GM11168 (cell line): Measurements from ENCODE around the gene PLVAP.

Source experiments
- in situ Hi-C: fragments of 300-500 bp; cut with MboI; formaldehyde crosslinking; loops from one replicate; pipeline ENCODE4 v1.12.0; 2022; ENCODE audit warnings: low sequenced_read_pairs; ENCODE audit not compliant: unreplicated experiment

Gene PLVAP

DNA sequence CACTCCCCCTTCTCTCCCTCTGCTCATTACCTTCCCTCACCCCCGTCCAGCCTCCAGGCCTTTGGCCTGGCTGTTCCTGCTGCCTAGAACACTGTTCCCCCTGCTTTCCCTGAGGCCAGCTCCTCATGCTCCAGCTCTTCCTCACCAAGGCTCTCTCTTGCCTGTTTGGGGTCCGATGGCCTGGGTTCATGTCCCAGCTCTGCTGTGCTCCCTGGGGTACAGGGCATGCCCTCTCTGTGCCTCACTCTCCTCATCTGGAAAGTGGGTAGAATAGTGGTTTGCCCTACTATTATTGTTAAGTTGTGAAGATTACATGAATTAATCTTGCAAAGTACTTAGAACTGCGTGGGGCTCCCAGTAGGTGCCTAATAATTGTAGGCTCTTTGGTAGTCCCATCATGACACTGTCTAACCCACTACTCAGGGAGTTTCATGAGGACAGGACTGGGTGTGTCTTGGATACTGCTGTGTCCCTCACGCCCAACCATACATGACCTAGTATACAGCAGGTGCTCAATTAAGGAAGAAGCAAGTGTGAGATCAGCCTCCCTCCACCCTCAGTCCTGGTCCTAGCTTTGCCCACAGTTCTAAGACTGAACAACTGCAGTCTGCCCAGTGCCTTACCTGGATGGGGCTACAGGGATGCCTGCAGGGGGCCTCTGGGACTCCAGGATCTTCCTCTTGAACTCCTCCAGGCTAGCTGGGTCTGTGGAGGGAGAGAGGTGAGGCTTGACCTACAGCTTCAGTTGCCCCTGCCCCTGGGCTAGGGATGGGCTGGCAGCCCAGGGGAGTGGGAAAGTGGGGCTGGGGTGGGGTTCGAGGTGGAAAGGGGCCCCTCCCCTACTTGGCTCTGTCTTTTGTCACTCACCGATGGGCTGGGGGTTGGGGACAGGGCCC is 17.0 kb downstream of the PLVAP start:
- in situ Hi-C loops, result no loop called here

DNA sequence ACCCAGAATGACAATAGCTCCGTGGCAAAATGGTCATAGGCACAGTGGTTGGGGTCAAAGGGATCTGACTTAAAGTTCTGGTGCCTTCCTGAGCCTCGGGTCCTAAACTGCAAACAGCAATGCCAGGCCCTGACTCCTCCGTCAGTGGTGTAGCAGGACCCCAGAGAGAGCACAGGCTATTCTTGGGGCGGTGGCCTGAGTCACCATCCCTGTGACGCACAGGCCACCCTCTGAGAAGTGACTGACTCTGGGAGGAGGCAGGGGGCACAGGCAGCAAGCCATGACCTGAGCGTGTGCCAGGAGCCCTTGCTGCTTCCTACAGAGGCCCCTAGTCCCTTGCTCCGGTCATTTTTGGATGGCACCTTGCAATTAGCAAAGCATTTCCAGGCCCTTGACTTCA is 18.7 kb downstream of the PLVAP start:
- in situ Hi-C loops, result no loop called here

DNA sequence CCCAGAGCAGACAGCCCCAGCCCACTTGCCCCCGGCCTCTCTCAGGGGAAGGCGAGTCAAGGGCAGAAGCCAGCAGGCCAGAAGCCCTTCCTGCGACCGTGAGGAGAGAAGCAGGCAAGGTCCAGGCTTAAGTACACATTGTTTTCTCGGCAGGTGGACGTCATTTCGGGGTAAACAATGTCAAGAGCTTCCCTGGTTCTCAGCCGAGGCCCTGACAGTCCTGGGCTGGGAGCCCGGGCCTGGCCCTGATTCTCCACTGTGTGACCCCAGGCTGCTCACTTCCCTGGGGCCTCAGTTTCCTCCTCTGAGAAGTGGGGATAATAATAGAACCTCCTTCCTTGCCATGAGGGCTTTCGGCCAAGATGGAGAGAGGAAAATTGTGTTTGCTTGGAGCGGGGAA is 19.4 kb downstream of the PLVAP start:
- in situ Hi-C loops, result no loop called here

DNA sequence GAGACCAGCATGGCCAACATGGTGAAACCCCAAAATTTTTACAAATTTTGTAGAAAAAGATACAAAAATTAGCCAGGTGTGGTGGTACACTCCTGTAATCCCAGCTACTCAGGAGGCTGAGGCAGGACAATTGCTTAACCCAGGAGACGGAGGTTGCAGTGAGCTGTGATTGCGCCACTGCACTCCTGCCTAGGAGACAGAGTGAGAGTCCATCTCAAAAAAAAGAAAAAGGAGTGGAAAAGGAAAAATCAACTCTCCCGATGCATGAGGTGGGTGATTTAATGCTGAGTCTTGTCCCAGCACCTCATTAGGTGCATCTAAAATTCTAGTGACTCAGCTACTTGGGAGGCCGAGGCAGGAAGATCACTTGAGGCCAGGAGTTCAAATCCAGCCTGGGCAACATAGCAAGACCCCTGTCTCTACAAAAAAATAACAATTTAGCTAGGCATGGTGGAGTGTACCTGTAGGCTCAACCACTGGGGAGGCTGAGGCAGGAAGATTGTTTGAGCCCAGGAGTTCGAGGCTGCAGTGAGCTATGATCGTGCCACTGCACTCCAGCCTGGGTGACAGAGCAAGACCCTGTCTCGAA is 20.0 kb downstream of the PLVAP start:
- in situ Hi-C loops, result no loop called here

DNA sequence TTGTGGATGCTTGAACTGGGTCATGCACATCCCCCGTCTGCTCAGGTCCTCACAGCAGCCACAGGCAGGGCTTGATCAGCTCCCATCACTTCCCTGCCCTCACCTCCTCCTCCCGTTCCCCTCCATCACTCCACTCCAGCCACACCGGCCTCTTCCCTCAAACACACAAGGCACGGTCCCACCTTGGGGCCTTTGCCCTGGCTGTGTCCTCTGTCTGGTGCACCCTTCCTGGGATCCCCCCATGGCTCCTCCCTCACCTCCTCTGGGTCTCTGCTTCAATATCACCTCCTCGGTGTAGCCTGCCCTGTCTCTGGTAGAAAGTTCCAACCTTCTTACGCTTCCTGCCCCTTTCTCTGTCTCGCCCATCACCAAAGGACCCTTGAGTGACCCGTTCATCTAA is 23.8 kb downstream of the PLVAP start:
- in situ Hi-C loops, result no loop called here

DNA sequence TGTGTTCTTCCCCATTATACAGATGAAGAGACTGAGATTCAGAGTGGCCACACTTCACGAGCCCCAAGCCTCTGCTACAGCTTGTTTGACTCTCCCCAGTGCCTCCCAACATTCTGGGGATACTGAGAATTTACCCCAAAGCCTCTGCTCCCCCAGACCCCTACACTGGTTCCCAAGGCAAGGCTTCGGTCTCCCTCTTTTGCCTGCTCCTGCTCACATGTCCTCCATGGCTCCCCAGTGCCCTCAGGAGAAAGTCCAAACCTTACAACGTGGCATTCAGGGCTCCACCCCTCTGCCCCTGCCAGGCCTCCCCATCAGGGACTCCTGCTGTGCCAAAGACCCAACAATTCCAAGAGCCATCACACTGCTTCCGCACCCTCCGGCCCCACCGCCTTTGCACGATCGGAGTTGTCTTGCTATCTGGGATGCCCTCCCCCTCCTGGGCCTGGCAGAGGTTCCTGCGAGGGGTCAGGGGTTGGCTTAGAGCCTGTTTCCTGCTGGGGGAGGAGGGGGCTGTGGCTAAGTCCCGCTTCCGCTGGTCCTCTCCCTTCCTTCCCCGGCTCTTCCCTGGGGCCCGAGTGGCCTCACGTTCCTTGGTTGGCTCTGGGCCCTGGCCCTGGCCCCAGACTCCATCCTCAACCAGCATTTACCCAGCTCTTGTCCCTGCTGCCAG is 24.4 kb downstream of the PLVAP start:
- in situ Hi-C loops, result no loop called here

DNA sequence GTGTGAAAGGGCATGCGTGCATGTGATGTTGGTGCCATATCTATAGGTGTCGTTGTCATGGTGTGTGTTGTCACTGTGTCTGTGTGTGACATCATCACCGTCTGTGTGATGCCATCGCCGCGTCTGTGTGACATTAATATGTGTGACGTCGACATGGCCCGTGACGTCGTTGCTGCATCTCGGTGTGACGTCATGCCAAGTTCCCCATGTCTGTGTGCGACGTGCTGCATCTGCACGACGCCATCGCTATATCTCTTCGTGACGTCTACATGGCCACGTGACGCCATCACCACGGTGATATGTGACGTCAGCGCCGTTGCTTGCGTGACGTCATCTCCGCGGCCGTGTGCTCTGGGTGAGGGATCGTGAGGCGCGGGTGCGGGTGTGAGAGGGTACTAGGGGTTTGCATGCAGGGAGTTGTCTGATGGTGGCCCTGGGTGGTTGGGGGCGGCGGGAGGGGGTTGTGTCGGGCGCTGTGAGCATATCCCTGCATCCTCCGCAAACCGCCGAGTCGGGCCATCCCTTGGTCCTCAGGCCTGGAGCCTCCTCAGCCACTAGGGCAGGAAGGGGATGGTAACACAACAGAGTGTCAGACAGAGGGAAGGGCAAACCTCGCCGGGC is 25.2 kb downstream of the PLVAP start:
- in situ Hi-C loops, result no loop called here

DNA sequence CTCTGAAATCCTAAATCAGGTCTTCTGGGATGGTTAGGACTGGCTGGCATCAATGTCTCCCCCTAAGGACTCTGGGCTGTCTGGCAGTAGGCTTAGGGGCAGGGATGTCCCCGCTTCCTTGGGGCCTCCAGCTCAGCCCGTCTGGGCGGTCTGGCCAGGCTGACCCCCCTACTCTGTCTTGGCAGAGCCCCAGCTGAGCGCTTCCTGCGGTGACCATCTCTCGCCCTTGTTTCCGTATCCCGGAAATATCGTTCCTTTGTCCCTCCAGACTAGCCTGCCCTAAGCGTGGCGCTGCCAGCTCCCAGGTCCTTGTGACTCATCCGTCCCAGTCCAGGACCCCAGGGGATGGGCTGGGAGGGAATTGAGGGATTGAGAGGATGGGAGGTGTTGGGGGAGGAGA is 28.4 kb downstream of the PLVAP start:
- in situ Hi-C loops, result loop anchor here (5.0 kb wide), 1 partner anchor 39 kb away; no protein-coding TSS in a partner anchor

DNA sequence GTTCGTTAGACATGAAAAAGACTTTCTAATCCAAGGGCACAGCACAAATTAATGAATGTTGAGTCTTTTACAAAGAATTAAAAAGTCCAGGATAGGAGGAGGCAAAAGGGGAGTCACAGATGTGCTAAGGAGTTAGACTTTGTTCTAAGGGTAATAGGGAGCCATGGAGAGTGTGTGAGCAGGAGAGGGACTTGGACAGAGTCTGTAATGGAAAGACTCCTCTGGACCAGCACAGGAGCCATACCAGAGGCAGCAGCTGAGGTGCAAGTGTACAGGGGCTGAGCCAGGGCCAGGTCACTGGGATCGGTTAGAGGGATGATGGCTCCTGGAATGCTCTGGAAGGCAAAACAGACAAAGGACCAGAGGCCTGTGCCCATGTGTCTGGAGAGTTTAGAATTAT is 29.3 kb downstream of the PLVAP start:
- in situ Hi-C loops, result loop anchor here (5.0 kb wide), 1 partner anchor 39 kb away; no protein-coding TSS in a partner anchor

DNA sequence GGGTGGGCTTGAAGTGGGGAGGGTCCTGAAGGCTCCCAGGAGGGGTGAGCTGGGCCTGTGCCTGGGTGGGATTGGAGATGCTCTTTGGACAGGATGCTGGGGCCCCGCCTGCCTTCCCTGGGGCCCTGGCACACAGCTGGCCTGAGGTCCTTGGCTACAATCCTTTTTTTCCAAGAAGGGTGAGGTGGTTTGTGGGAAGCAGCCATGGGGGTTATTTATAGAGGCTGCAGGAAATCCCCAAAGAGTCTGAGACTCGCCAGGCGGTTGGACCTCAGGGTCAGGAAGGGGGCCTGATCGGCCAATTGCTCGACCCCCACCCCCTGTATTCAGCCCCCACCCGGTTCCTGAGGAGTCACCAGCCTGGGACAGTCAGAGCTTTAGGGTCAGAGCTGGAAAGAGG is 29.8 kb downstream of the PLVAP start:
- in situ Hi-C loops, result loop anchor here (5.0 kb wide), 1 partner anchor 40 kb away; no protein-coding TSS in a partner anchor

DNA sequence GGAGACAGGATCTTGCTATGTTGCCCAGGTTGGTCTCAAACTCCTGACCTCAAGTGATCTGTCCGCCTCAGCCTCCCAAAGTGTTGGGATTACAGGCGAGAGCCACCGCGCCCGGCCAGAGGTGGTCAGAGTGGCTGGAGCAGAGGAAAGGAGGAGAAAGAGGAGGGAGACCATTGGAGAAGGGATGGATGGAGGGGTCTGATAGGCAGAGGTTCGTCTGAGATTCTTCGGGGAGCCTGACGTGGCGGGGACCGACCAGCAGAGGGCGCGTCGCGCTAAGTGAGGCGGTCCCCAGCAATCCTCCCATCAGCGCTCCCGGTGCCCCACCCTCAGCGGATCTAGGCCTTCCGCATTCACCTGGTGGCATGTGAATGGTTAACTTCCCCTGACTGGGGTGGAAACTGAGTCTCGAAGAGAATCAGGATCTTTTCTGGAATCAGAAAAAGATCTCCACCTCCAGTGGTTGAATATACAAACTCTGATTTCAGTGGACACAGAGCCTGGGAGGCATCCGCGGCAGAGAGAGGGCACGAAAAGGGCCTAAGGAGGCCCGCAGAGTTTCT is 31.0 kb downstream of the PLVAP start:
- in situ Hi-C loops, result loop anchor here (5.0 kb wide), 1 partner anchor 41 kb away; no protein-coding TSS in a partner anchor

DNA sequence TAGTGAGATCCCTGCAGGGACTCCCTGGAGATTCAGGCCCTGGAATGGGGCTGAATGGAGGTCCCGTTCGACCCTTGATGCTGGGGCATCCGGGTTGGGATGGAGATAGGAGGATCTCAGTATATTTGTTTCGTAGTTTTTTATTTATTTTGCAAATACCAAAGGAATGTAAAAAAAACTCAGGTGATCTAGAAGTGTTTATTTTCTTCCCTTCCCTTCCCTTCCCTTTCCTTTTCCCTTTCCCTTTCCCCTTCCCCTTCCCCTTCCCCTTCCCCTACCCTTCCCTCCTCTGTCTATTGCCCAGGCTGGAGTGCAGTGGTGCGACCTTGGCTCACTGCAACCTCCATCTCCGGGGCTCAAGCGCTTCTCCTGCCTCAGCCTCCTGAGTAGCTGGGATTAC is 35.3 kb downstream of the PLVAP start:
- in situ Hi-C loops, result no loop called here

DNA sequence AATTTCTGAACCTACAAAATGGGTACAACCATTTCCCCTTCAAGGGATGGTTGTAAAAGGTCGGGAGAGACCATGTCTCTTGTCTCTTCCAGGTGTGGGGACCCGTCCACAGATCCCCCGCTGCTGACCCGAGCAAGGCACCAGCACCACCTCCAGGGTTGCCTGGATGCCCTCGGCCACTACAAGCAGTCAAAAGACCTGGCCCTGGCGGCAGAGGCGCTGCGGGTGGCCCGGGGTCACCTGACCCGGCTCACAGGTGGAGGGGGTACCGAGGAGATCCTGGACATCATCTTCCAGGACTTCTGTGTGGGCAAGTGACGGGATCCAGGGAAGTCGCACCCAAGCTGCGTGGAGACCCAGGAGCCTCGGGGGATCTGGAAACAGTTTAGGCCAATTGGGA is 35.8 kb downstream of the PLVAP start:
- in situ Hi-C loops, result no loop called here

DNA sequence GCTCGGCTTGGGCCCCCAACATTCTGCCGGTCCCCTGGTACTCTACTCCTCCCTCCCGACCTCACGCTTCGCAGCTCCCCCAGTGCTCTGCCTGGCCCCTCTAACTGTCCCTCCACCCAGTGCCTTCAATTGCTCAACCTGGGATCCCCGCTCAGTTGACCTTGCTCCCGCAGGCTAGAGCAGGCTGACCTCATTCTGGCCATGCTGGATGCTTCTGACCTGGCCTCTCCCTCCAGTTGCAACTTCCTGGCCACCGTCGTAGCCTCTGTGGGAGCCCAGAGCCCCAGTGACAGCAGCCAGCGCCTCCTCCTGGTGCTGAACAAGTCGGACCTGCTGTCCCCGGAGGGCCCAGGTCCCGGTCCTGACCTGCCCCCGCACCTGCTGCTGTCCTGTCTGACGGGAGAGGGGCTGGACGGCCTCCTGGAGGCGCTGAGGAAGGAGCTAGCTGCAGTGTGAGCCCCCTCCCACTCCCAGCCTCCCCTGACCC is 36.2 kb downstream of the PLVAP start:
- in situ Hi-C loops, result no loop called here

DNA sequence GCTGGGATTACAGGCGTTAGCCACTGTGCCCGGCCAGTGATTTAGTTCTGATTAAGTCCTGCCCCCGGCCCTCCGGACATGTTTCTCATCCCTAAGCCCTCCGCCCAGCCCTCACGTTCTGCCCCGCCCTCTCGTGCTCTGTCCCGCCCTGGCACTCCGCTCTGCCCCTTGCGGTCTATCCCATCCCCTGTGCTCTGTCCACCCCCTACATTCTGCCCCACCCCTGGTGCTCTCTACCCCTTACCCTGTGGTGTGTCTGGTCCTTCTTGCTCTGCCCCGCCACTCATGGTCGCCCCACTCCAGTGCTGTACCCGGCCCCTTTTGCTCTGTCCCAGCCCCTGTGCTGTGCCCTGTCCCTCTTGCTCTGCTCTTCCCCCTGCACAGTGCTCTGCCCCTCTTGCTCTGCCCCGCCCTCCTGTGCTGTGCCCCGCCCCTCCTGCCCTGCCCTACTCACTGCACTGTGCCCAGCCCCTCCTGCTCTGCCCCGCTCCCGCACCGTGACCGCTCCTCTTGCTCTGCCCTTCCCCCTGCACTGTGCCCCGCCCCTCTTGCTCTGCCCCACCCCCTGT is 36.8 kb downstream of the PLVAP start:
- in situ Hi-C loops, result no loop called here

DNA sequence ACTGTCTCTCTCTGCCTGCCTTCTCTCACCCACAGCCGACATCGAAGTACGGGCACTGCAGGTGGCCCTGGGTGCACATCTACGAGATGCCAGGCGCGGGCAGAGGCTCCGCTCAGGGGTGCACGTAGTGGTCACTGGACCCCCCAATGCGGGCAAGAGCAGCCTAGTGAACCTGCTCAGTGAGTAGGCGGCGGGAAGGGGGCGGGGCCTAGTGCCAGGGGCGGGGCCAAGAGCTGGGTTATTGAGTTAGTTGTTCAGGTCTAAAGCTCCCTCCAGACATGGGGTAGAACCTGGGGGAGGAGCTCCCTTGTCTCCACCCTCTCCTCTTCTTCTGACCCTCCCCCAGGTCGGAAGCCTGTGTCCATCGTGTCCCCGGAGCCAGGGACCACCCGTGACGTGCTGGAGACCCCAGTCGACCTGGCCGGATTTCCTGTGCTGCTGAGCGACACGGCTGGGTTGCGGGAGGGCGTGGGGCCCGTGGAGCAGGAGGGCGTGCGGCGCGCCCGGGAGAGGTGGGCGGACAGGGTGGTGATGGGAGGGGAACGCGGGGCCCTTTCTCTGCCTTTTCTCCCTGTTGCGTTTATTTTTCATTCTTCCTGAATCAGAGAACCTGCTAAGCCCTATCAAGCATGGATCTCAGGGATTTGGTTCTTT is 37.9 kb downstream of the PLVAP start:
- in situ Hi-C loops, result no loop called here

DNA sequence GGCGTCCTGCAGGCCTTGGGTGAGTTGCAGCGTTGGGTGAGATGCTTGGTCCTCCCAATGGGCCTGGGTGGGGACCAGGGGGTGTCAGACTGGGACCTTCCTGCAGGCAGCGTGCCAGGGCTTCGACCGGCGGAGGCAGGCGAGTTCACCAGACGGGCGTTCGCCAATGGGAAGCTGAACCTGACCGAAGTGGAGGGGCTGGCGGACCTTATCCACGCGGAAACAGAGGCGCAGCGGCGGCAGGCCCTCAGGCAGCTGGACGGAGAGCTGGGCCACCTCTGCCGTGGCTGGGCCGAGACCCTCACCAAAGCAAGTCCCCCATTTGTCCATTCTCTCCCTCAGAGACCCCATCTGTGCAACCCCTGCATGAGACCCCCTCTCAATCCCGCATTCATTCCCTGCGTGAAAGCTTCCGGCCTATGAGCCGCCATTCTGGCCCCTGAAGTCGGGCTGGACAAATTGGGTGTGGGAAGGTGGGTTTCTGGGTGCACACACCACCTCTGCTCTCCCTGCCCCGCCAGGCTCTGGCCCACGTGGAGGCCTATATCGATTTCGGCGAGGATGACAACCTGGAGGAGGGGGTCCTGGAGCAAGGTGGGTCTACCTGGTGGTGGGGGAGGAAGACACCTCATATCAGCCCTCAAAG is 38.6 kb downstream of the PLVAP start:
- in situ Hi-C loops, result no loop called here

DNA sequence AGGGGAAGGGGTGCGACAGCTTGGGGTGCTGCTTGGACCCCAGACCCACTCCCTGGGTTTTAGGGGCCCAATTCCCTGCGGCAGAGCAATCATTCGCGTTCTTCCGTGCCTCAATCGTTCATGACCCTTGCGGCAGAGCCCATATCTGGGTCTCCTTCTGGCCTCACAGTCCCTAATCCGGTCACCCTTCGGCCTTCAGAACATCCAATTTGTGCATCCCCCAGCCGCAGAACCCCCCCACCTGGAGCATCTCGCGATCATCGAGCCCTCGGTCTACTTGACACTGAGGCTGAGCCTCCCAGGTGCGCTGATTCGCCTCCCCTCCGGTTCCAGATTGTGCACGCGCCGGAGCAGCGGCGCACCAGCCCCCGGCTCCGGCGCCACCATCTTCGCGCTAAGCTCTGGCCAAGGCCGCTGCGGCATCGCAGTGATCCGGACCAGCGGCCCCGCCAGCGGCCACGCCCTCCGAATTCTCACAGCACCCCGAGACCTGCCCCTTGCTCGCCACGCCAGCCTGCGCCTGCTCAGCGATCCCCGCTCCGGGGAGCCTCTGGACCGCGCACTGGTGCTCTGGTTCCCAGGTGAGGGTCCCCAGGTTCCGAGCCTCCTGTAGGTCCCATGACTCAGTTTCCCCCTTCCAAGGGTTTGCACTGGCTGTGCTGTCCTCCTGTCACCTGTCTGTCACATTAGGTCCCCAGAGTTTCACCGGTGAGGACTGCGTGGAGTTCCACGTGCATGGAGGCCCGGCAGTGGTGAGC is 39.3 kb downstream of the PLVAP start:
- in situ Hi-C loops, result no loop called here
